Measurements from ENCODE around the gene SAT2. TPM values are rescaled to one million over a fixed set of nuclear protein-coding genes. Genes with fewer than 3 reads are reported as not detected.
A peak's percentile ranks its signal among the peaks of the same experiment; 100 is the strongest.

SAT2 gene
- total and polyA plus RNA-seq, 2 of the 13 experiments (the other 11 are each of a cell fraction or from before 2014, with no cell fraction given): 37.6 to 93.7 TPM

GRCh38 chr17:7580604-7581575, 46.7 kb downstream of the SAT2 start:
- Histone ChIP-seq H3K4me3 (replicated peaks in 1 of 3; ENCODE audit: insufficient read depth in 1 of 3, low read depth in 2 of 3, low read length in 3 of 3) (peak overlapping the region in 1 of 3 experiments; percentile 58; a peak in 1 of 6 replicates), H3K9ac (ENCODE audit: insufficient read depth, low read depth, low read length) (peak overlapping the region; percentile 75; the same call in 1 of the 2 replicates), H4K20me1 (ENCODE audit: insufficient read depth, low read length) (peaks cover 35% of the 10 kb centered on the region), H3K27ac (ENCODE audit: extremely low read length, insufficient read depth, low read length) (peak overlapping the region; percentile 88), H3K27me3 (ENCODE audit: control insufficient read depth in 1 of 2, insufficient read depth in 2 of 2, low read length in 2 of 2) (no peaks in the 10 kb centered on the region; a peak in 1 of 5 replicates), H3K36me3 (replicated peaks in 1 of 2; ENCODE audit: control insufficient read depth in 1 of 2, insufficient read depth in 2 of 2, low read length in 2 of 2) (peaks cover 8 to 30% of the 10 kb centered on the region in 2 experiments), H3K4me1 (ENCODE audit: insufficient read depth, low read length) (peaks cover 80% of the 10 kb centered on the region), H2AFZ (ENCODE audit: low read length) (no peak overlapping the region), H3K79me2 (ENCODE audit: insufficient read depth, low read length) (peaks cover 33% of the 10 kb centered on the region), H3K4me2 (ENCODE audit: low read depth, low read length) (peak overlapping the region; percentile 72), H3K9me3 (ENCODE audit: low read length) (no peaks in the 10 kb centered on the region)
- in situ Hi-C loops (cut with HindIII; ENCODE audit: extremely low pct_ligation_motif_present, low pct_unique_long_range_greater_than_20kb) (no loop called here), intact Hi-C loops (cut with micrococcal nuclease; ENCODE audit: unreplicated experiment) (no loop called here)
- CTCF ChIA-PET (ENCODE audit: low intra/inter-chr PET ratio, low total read pairs): no interaction called here
- no TSS peak for BruUV-seq (replicated peaks)
- POLR2A ChIA-PET: interaction anchor here (1.3 to 3.6 kb wide), 2 partner anchors 47 to 106 kb away, joined by 6 to 37 read pairs; partner anchors contain the start of genes SAT2 and TP53
- no peak for TF ChIP-seq TCF7 (IDR thresholded peaks at IDR 0.05; ENCODE audit: low read depth)
- TF ChIP-seq ZNF460 (CRISPR knock-in tag; IDR thresholded peaks at IDR 0.05; ENCODE audit: borderline replicate concordance): no peak
- TF ChIP-seq ARID3A (IDR thresholded peaks at IDR 0.05; ENCODE audit: low read depth, low read length): no peak
- no peak for TF ChIP-seq RCOR2 (CRISPR knock-in tag; IDR thresholded peaks at IDR 0.05)
- no peak for TF ChIP-seq ARID5B (CRISPR knock-in tag; IDR thresholded peaks at IDR 0.05)
- no peak for TF ChIP-seq ZNF503 (CRISPR knock-in tag; IDR thresholded peaks at IDR 0.05)
- TF ChIP-seq TBX3 (IDR thresholded peaks at IDR 0.05; ENCODE audit: borderline replicate concordance): no peak
- no peak for TF ChIP-seq TOE1 (CRISPR knock-in tag; IDR thresholded peaks at IDR 0.05)
- no peak for TF ChIP-seq ZNF747 (CRISPR knock-in tag; IDR thresholded peaks at IDR 0.05; ENCODE audit: borderline replicate concordance)
- TF ChIP-seq NRL (CRISPR knock-in tag; IDR thresholded peaks at IDR 0.05; ENCODE audit: borderline replicate concordance): no peak
- TF ChIP-seq GATAD1 (CRISPR knock-in tag; IDR thresholded peaks at IDR 0.05): no peak
- no peak for TF ChIP-seq CHD4 (IDR thresholded peaks at IDR 0.05; ENCODE audit: borderline replicate concordance, low read length)
- DNase-seq (ENCODE audit: low spot score): no peak
- FAIRE-seq: no peak
- no peak; the same call in 2 of the 3 replicates for ATAC-seq
- WGBS (ENCODE audit: low lambda C conversion rate): 92% methylated on average over 23 of the region's 23 CpGs

Measured in HepG2 (cell line).